Subcutaneous adipose tissue (tissue), 4 donors: ENCODE data around the gene CIRBP. TPM values are rescaled to one million over a fixed set of nuclear protein-coding genes. Genes with fewer than 3 reads are reported as not detected.

Experiments used
- total RNA-seq, 4 donors: library from RNA; depleted of rRNA; stranded (reverse); fragments of >200 nt; gene quantifications; one replicate each; pipeline ENCODE4 v1.1.0, GENCODE V29; 2016
- TF ChIP-seq, protein P1 (sequence below): fragments of 450-650 bp; IDR thresholded peaks from one replicate; pipeline ENCODE4 v1.5.1; 2016; ENCODE audit warnings: low read depth, mild to moderate bottlenecking, control low read depth, antibody characterized with exemption, moderate library complexity

The CIRBP gene
- total RNA-seq, 4 donors from 2014 or later: 159 to 753 (median 413) TPM

- TF ChIP-seq, protein P1, sequence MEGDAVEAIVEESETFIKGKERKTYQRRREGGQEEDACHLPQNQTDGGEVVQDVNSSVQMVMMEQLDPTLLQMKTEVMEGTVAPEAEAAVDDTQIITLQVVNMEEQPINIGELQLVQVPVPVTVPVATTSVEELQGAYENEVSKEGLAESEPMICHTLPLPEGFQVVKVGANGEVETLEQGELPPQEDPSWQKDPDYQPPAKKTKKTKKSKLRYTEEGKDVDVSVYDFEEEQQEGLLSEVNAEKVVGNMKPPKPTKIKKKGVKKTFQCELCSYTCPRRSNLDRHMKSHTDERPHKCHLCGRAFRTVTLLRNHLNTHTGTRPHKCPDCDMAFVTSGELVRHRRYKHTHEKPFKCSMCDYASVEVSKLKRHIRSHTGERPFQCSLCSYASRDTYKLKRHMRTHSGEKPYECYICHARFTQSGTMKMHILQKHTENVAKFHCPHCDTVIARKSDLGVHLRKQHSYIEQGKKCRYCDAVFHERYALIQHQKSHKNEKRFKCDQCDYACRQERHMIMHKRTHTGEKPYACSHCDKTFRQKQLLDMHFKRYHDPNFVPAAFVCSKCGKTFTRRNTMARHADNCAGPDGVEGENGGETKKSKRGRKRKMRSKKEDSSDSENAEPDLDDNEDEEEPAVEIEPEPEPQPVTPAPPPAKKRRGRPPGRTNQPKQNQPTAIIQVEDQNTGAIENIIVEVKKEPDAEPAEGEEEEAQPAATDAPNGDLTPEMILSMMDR: no peak
Measured at GRCh38 chr19:1308718-1309117, 39.6 kb downstream of the CIRBP start.

DNA sequence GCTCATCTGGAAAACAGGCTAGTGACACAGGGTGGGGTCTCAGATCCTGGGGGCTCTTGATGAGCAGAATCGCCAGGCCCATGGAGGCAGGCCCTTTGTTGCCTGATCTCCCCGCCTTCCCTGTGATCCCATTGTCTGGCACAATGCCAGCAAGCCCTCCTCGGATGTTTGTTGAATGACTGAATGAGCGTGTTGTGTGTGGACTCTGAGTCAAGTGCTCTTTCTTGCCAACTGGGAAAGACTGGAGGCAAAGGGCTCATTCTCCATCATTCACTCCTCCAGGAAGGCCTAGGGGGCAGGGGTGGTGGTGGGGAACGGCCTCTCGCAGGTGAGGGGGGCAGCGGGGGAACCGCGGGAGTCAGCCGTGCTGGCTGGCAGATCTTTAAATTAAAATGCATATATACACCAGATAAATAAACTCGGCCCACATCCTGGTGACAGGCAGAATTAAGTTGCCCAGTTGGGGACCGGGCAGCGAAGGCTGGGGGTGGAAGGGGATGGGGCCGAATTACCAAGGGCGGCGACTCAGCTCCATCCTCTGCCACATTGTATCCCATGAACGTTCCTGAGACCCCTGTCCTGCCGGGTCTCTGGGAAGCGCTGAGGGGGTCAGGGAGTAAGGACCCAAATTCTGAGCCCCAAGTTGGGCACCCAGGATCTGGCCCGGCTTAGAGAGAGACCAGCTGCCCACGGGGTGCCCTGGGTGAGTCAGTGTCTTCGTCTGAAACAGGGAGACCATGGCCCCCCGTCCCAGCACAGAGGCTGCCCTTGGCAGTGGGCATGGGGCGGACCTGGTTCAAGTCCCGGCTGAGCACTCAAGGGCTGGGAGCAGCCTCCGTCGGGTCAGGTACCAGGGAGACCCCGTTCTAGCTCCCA, 41.1 kb downstream of the CIRBP start:
- TF ChIP-seq, protein P1: no peak

DNA sequence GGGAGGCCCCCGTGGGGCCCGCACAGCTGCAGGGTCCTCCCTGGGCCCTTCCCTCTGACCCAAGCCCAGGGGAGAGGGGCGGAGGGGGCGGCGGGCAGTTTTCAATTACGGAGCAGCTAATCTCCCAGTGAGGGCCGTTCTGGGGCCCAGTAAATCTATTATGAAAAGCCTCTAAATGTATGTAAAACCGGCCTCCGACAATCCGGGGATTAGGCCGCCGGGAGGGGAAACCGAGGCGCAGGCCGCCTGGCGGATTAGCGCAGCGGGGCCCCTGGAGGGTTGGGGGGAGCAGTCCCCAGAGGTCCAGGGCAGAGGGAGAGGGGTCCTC, 41.7 kb downstream of the CIRBP start:
- TF ChIP-seq, protein P1: no peak

- TF ChIP-seq, protein P1: no peak
Measured at GRCh38 chr19:1311543-1312091, 42.5 kb downstream of the CIRBP start.

GRCh38 chr19:1312767-1313694, 43.9 kb downstream of the CIRBP start:
- TF ChIP-seq, protein P1: no peak

- TF ChIP-seq, protein P1: no peak
Measured at GRCh38 chr19:1313695-1314613, 44.8 kb downstream of the CIRBP start.
